ENCODE measurements around the gene DHRSX.
"Not testable (repeated sequence)": the region's sequence is repeated elsewhere in the genome, so short reads cannot be mapped to it uniquely, and the experiment has no call there.

The DHRSX gene

GRCh38 chrX:2462074-2462473, 38.7 kb downstream of the DHRSX start:
- Histone ChIP-seq H3K4me3 (ENCODE audit: low read depth, low read length) (no peak overlapping the region), H3K27me3 (no peaks in the 10 kb centered on the region), H3K36me3 (no peaks in the 10 kb centered on the region), H3K9me3 (no peaks in the 10 kb centered on the region), H3K4me1 (no peaks in the 10 kb centered on the region)
- no peak for TF ChIP-seq CTCF (IDR thresholded peaks at IDR 0.05; ENCODE audit: low read depth, low read length)
- DNase-seq = no peak

DNA sequence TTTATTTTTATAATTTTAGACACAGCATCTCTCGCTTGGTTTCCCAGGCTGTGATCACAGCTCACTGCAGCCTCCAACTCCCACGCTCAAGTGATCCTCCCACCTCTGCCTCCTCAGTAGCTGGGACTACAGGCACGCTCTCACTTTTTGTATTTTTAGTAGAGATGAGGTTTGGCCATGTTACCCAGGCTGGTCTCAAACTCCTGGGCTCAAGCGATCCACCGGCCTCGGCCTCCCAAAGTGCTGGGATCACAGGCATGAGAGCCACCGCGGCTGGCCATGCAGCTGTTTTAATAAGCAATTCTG, 39.1 kb downstream of the DHRSX start:
- Histone ChIP-seq H3K9me3 (no peaks in the 10 kb centered on the region), H3K36me3 (no peaks in the 10 kb centered on the region)

DNA sequence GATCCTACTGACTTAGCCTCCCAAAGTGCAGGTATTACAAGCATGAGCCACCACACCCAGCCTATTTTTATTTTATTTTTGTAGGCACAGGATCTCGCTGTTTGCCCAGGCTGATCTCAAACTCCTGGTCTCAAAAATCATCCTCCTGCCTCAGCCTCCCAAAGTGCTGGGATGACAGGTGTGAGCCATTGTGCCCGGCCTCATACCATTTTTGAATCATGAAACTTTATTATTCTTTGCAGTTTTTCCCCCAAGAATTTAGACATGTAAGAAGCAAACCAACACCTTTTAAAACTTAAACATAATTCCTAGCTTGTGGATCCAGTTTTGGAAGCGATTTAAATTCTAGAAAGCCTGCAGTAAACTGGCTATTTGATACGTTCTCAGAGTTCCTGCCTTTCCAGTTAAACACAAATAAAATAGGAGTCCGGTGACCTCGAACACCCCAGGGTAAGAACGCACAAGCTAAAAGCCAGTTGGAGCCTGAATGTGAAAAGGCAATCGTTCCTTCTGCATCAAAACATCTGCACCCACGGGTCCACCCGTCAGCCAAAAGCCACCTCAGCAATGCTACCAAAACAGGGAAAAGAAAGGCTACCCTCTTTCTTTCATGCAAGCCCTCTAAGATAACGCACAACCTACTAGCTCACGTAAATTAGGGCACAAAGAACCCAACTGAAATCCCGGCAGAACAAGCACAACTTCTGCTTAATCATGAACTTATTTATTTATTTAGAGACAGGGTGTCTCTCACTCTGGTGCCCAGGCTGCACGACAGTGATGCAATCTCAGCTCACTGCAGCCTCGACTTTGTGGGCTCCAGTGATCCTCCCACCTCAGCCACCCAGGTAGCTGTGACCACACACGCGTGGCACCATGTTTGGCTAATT, 39.7 kb downstream of the DHRSX start:
- H3K4me3 ChIP-seq (ENCODE audit: low read depth, low read length); H3K9me3 ChIP-seq; H3K36me3 ChIP-seq; DNase-seq; H3K4me1 ChIP-seq; H3K27me3 ChIP-seq: not testable (repeated sequence)

More for the DNA sequence above, 39.1 kb downstream of the DHRSX start:
- H3K27me3 ChIP-seq = no peaks in the 10 kb centered on the region
- no peak overlapping the region for H3K4me3 ChIP-seq (ENCODE audit: low read depth, low read length)
- no peaks in the 10 kb centered on the region for H3K4me1 ChIP-seq
- no peak for DNase-seq
- TF ChIP-seq CTCF (IDR thresholded peaks at IDR 0.05; ENCODE audit: low read depth, low read length) = no peak

DNA sequence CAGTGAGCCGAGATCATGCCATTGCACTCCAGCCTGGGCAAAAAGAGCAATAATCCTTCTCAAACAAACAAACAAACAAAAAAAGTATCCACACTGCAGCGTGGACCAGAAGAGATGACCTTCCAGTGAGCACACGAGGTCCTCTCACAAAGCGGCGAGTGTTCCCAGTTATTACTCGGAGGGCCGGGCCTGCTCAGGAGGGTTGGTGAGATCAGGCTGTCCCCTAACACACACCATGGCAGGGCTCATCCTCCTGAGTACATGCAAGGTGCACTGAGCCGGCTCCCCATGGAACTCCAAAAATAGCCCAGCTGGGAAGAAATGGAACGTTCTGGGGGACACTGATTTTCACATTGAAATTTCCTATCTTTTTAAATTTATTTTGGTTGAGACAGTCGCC, 40.7 kb downstream of the DHRSX start:
- not testable (repeated sequence) for H3K4me1 ChIP-seq; H3K36me3 ChIP-seq; H3K27me3 ChIP-seq; DNase-seq; H3K4me3 ChIP-seq (ENCODE audit: low read depth, low read length); H3K9me3 ChIP-seq

- Histone ChIP-seq H3K36me3 (no peaks in the 10 kb centered on the region), H3K9me3 (no peaks in the 10 kb centered on the region), H3K27me3 (no peaks in the 10 kb centered on the region), H3K4me3 (ENCODE audit: low read depth, low read length) (no peak overlapping the region), H3K4me1 (no peaks in the 10 kb centered on the region)
- no peak for TF ChIP-seq CTCF (IDR thresholded peaks at IDR 0.05; ENCODE audit: low read depth, low read length)
- no peak for DNase-seq
Measured at GRCh38 chrX:2458309-2458708, 42.5 kb downstream of the DHRSX start.

GRCh38 chrX:2457289-2458133, 43.3 kb downstream of the DHRSX start:
- Histone ChIP-seq H3K36me3 (no peaks in the 10 kb centered on the region), H3K27me3 (no peaks in the 10 kb centered on the region), H3K9me3 (no peaks in the 10 kb centered on the region), H3K4me3 (ENCODE audit: low read depth, low read length) (no peak overlapping the region), H3K4me1 (no peaks in the 10 kb centered on the region)
- TF ChIP-seq CTCF (IDR thresholded peaks at IDR 0.05; ENCODE audit: low read depth, low read length) = no peak
- DNase-seq = no peak

- H3K27me3 ChIP-seq; H3K4me1 ChIP-seq; H3K4me3 ChIP-seq (ENCODE audit: low read depth, low read length); H3K36me3 ChIP-seq; H3K9me3 ChIP-seq; DNase-seq: not testable (repeated sequence)
Measured at GRCh38 chrX:2456091-2456490, 44.7 kb downstream of the DHRSX start.

DNA sequence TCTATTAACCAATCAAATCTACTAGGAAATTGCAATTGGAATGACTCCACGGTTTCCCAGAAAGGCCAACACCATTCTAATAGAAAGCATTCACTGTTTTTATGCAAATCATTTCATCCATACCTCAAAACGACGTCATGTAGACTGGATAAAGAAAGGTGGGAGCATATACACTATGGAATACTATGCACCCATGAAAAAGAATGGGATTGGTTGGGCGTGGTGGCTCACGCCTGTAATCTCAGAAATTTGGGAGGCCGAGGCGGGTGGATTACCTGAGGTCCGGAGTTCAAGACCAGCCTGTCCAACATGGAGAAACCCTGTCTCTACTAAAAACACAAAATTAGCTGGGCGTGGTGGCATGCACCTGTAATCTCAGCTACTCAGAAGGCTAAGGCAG, 46.2 kb downstream of the DHRSX start:
- not testable (repeated sequence) for H3K27me3 ChIP-seq; H3K9me3 ChIP-seq; H3K4me1 ChIP-seq; H3K36me3 ChIP-seq; H3K4me3 ChIP-seq (ENCODE audit: low read depth, low read length); DNase-seq

Measured in BE2C (cell line).